ENCODE data around the gene KIAA1217. TPM values are rescaled to one million over a fixed set of nuclear protein-coding genes. Genes with fewer than 3 reads are reported as not detected.
"Not testable (repeated sequence)": the region's sequence is repeated elsewhere in the genome, so short reads cannot be mapped to it uniquely, and the experiment has no call there.

KIAA1217 gene
- polyA plus RNA-seq, 3 donors = 73.9 to 84.0 (median 74.2) TPM

GRCh38 chr10:24333736-24334135, 124.8 kb downstream of the KIAA1217 start:
- no peak for DNase-seq (ENCODE audit: low read depth in 3 of 3, low spot score in 2 of 3)

- DNase-seq (ENCODE audit: low read depth in 3 of 3, low spot score in 2 of 3) = no peak
These were observed 125.5 kb downstream of the KIAA1217 start for GRCh38 chr10:24334279-24334939.

GRCh38 chr10:24337723-24338122, 128.8 kb downstream of the KIAA1217 start:
- not testable (repeated sequence) for DNase-seq (ENCODE audit: low read depth in 3 of 3, low spot score in 2 of 3)

GRCh38 chr10:24339387-24339786, 130.4 kb downstream of the KIAA1217 start:
- DNase-seq (ENCODE audit: low read depth in 3 of 3, low spot score in 2 of 3) = no peak

- DNase-seq (ENCODE audit: low read depth in 3 of 3, low spot score in 2 of 3) = no peak
These were observed 131.5 kb downstream of the KIAA1217 start for GRCh38 chr10:24340446-24340845.

- no peak for DNase-seq (ENCODE audit: low read depth in 3 of 3, low spot score in 2 of 3)
These were observed 131.9 kb downstream of the KIAA1217 start for GRCh38 chr10:24340883-24341282.

GRCh38 chr10:24341371-24341770, 132.4 kb downstream of the KIAA1217 start:
- no peak for DNase-seq (ENCODE audit: low read depth in 3 of 3, low spot score in 2 of 3)

GRCh38 chr10:24341897-24342296, 133.0 kb downstream of the KIAA1217 start:
- no peak for DNase-seq (ENCODE audit: low read depth in 3 of 3, low spot score in 2 of 3)

GRCh38 chr10:24343686-24344085, 134.7 kb downstream of the KIAA1217 start:
- no peak for DNase-seq (ENCODE audit: low read depth in 3 of 3, low spot score in 2 of 3)

- no peak for DNase-seq (ENCODE audit: low read depth in 3 of 3, low spot score in 2 of 3)
These were observed 135.3 kb downstream of the KIAA1217 start for GRCh38 chr10:24344279-24344678.

GRCh38 chr10:24344695-24345463, 135.9 kb downstream of the KIAA1217 start:
- no peak for DNase-seq (ENCODE audit: low read depth in 3 of 3, low spot score in 2 of 3)

GRCh38 chr10:24346877-24347519, 138.1 kb downstream of the KIAA1217 start:
- DNase-seq (ENCODE audit: low read depth in 3 of 3, low spot score in 2 of 3) = no peak

- DNase-seq (ENCODE audit: low read depth in 3 of 3, low spot score in 2 of 3) = no peak
These were observed 140.6 kb downstream of the KIAA1217 start for GRCh38 chr10:24349379-24350001.

- DNase-seq (ENCODE audit: low read depth in 3 of 3, low spot score in 2 of 3) = no peak
These were observed 141.4 kb downstream of the KIAA1217 start for GRCh38 chr10:24350070-24350921.

- DNase-seq (ENCODE audit: low read depth in 3 of 3, low spot score in 2 of 3) = not testable (repeated sequence)
These were observed 141.9 kb downstream of the KIAA1217 start for GRCh38 chr10:24350922-24351225.

- no peak for DNase-seq (ENCODE audit: low read depth in 3 of 3, low spot score in 2 of 3)
These were observed 143.0 kb downstream of the KIAA1217 start for GRCh38 chr10:24351961-24352360.

GRCh38 chr10:24352399-24352798, 143.5 kb downstream of the KIAA1217 start:
- DNase-seq (ENCODE audit: low read depth in 3 of 3, low spot score in 2 of 3) = no peak

- DNase-seq (ENCODE audit: low read depth in 3 of 3, low spot score in 2 of 3) = no peak
These were observed 144.4 kb downstream of the KIAA1217 start for GRCh38 chr10:24353319-24353718.

- no peak for DNase-seq (ENCODE audit: low read depth in 3 of 3, low spot score in 2 of 3)
These were observed 146.2 kb downstream of the KIAA1217 start for GRCh38 chr10:24355056-24355688.
